ENCODE measurements around the gene A1CF. TPM values are rescaled to one million over a fixed set of nuclear protein-coding genes. Genes with fewer than 3 reads are reported as not detected.
"Not testable (repeated sequence)": the region's sequence is repeated elsewhere in the genome, so short reads cannot be mapped to it uniquely, and the experiment has no call there.

A1CF gene
- total and polyA plus RNA-seq, 10 of the 15 experiments (the other 5 are each of a cell fraction or from before 2014, with no cell fraction given): 0.10 TPM; not detected in 9

DNA sequence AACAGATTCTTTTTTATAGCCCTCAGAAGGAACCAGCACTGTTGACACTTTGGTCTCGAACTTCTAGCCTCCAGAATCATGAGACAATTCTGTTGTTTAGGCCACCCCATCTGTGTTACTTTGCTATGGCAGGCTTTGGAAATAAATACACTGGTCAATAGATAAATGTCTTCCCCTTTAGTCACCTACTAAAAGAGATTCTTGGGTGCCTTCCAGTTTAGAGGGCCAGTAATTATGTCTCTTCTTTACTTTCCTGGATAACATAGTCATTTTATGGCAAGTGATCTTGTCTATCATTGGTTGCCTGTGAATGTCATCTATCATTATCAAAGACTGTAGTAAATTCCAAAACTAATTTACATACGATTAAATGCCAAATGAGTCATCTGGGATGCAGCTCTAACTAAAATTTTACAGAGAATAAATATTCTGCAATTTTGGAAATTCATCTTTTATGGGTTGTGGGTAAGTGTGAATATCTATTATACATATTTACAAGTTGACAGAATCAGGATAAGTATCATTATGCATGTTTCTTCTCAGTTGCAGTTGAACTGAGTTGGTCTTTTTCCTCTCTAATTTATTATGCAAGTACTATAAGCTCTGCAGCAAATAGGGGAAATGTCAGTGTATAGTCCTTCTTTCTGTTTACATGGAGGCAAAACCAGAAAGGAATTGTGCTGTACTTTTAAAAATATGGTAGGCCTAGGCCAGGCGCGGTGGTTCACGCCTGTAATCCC lies 118.5 kb downstream of the A1CF start:
- H3K9me3 ChIP-seq (replicated peaks; ENCODE audit: control insufficient read depth, insufficient read depth, low read length); BruUV-seq (replicated peaks); H3K4me1 ChIP-seq (ENCODE audit: control insufficient read depth, insufficient read depth, low read length); H3K36me3 ChIP-seq (ENCODE audit: control insufficient read depth in 2 of 2, insufficient read depth in 2 of 2, low read length in 1 of 2); CTCF ChIA-PET; FAIRE-seq; H3K4me3 ChIP-seq; DNase-seq (ENCODE audit: low read depth, low spot score); H4K20me1 ChIP-seq (ENCODE audit: control insufficient read depth, insufficient read depth); H3K27me3 ChIP-seq (replicated peaks in 1 of 2; ENCODE audit: control insufficient read depth in 2 of 2, insufficient read depth in 2 of 2, low read length in 1 of 2); SMC1A ChIA-PET (ENCODE audit: uncharacterized antibody, unreplicated experiment); ATAC-seq; H3K79me2 ChIP-seq (ENCODE audit: control insufficient read depth, insufficient read depth, low read length); POLR2A ChIA-PET; H2AFZ ChIP-seq (ENCODE audit: control insufficient read depth, low read depth, low read length); H3K27ac ChIP-seq (ENCODE audit: control insufficient read depth, insufficient read depth); H3K9ac ChIP-seq (ENCODE audit: control insufficient read depth, insufficient read depth, low read length); H3K4me2 ChIP-seq (ENCODE audit: control insufficient read depth, insufficient read depth); RAD21 ChIA-PET (ENCODE audit: unreplicated experiment): not testable (repeated sequence)
- in situ Hi-C loops (cut with MboI): loop anchor here (10.0 kb wide), 1 partner anchor 592 kb away; no protein-coding TSS in a partner anchor
- WGBS (ENCODE audit: insufficient coverage, insufficient replicate concordance, low lambda C conversion rate, missing lambda C conversion rate): 45% methylated on average over 4 of the region's 5 CpGs
- intact Hi-C loops (cut with micrococcal nuclease; ENCODE audit: unreplicated experiment): loop anchor here (10.0 kb wide), 1 partner anchor 592 kb away; no protein-coding TSS in a partner anchor

Other genes with a start within 250 kb of the A1CF start
- 1.6 and 1.9 TPM in 2 replicates for gene ASAH2B, start 145.7 kb downstream of the A1CF start, total RNA-seq (2014; rRNA removed)
- gene ASAH2B, start 145.7 kb downstream of the A1CF start, total RNA-seq (2014; rRNA removed; fragmentation: Illumina TruSeq; extraction: Trizol): 2.0 and 2.6 TPM in 2 replicates
- gene ASAH2B, start 145.7 kb downstream of the A1CF start, total RNA-seq (2021): 2.2 TPM in 2 replicates
- 4.5 and 5.0 TPM in 2 replicates for gene ASAH2B, start 145.7 kb downstream of the A1CF start, polyA plus RNA-seq (2011; rRNA removed)
- gene ASAH2B, start 145.7 kb downstream of the A1CF start, polyA plus RNA-seq (2014; fragmentation: Illumina TruSeq; extraction: Trizol): 3.3 and 4.9 TPM in 2 replicates
- 1 to 10 TPM; 2.4 to 2.8 TPM for gene ASAH2B, start 145.7 kb downstream of the A1CF start, polyA plus RNA-seq (2014; fragmentation: Nextera tagmentation; extraction: Ambion mirVana)
- gene ASAH2B, start 145.7 kb downstream of the A1CF start, polyA plus RNA-seq (2014; rRNA removed): 3.6 and 3.9 TPM in 2 replicates
- 1 to 10 TPM; 3.1 to 5.4 TPM for gene ASAH2B, start 145.7 kb downstream of the A1CF start, polyA plus RNA-seq (2016; fragmentation: Nextera tagmentation; extraction: Ambion mirVana)
- gene PRKG1, start 188.9 kb upstream of the A1CF start, total RNA-seq (2014; rRNA removed): not detected in 2 replicates
- gene PRKG1, start 188.9 kb upstream of the A1CF start, total RNA-seq (2014; rRNA removed; fragmentation: Illumina TruSeq; extraction: Trizol): not detected in 2 replicates
- gene PRKG1, start 188.9 kb upstream of the A1CF start, total RNA-seq (2021): 0.05 TPM in 1 of 2 replicates, not detected in the other
- gene PRKG1, start 188.9 kb upstream of the A1CF start, polyA plus RNA-seq (2011; rRNA removed): 0.01 and 0.04 TPM in 2 replicates
- not detected in 2 replicates for gene PRKG1, start 188.9 kb upstream of the A1CF start, polyA plus RNA-seq (2014; fragmentation: Illumina TruSeq; extraction: Trizol)
- not detected for gene PRKG1, start 188.9 kb upstream of the A1CF start, polyA plus RNA-seq (2014; fragmentation: Nextera tagmentation; extraction: Ambion mirVana)
- gene PRKG1, start 188.9 kb upstream of the A1CF start, polyA plus RNA-seq (2014; rRNA removed): not detected in 2 replicates
- gene PRKG1, start 188.9 kb upstream of the A1CF start, polyA plus RNA-seq (2016; fragmentation: Nextera tagmentation; extraction: Ambion mirVana): not detected

All from GM12878 (cell line).